Upper lobe of left lung (tissue), 6 donors: Measurements from ENCODE around the gene FASTKD3. TPM values are rescaled to one million over a fixed set of nuclear protein-coding genes. Genes with fewer than 3 reads are reported as not detected.

ENCODE experiments used
- ATAC-seq, 2 donors: fragments of 200-7000 bp; cut with Tn5 transposase; one replicate each; pipeline ENCODE4 v1.9.1; 2022; ENCODE audit warnings: mild to moderate bottlenecking in 2 of 2, moderate library complexity in 2 of 2; ENCODE audit not compliant: low FRiP score in 2 of 2
- DNase-seq, 2 donors: peaks; one replicate each; pipeline ENCODE4 v3.0.0-alpha.2; 2019 to 2020
- H3K27ac ChIP-seq, 4 donors: fragments of 200-600 bp; sonication (generic); one replicate each; pipeline ENCODE4 v1.5.1; 2016 to 2019
- H3K27me3 ChIP-seq, 4 donors: fragments of 200-600 bp; sonication (generic); one replicate each; pipeline ENCODE4 v1.5.1; 2017 to 2019
- H3K36me3 ChIP-seq, 4 donors: fragments of 200-600 bp; sonication (generic); one replicate each; pipeline ENCODE4 v1.5.1; 2016 to 2019
- H3K4me1 ChIP-seq, 4 donors: fragments of 200-600 bp; sonication (generic); one replicate each; pipeline ENCODE4 v1.5.1; 2018 to 2019
- H3K4me3 ChIP-seq, 4 donors: fragments of 200-600 bp; sonication (generic); one replicate each; pipeline ENCODE4 v1.5.1; 2017 to 2019; ENCODE audit warnings: mild to moderate bottlenecking in 2 of 4, moderate library complexity in 1 of 4
- H3K9me3 ChIP-seq, 4 donors: fragments of 200-600 bp; sonication (generic); one replicate each; pipeline ENCODE4 v1.5.1; 2018 to 2019
- EP300 ChIP-seq, 4 donors: sonication (generic); formaldehyde crosslinking; IDR thresholded peaks; one replicate each; pipeline ENCODE4 v1.5.1; 2017; ENCODE audit warnings: antibody characterized with exemption in 4 of 4, control low read depth in 2 of 4
- POLR2A ChIP-seq, 4 donors: fragments of 450-650 bp; IDR thresholded peaks; one replicate each; pipeline ENCODE4 v1.5.1; 2016 to 2017; ENCODE audit warnings: antibody characterized with exemption in 4 of 4, mild to moderate bottlenecking in 2 of 4
- POLR2AphosphoS5 ChIP-seq, 2 donors: sonication (generic); formaldehyde crosslinking; IDR thresholded peaks; one replicate each; pipeline ENCODE4 v1.5.1; 2017; ENCODE audit warnings: antibody characterized with exemption in 2 of 2
- WGBS, 2 donors: methylation state at CpG; one replicate each; pipeline ENCODE4 v1.1.5; 2017 to 2018; 5-methylcytosine and 5-hydroxymethylcytosine counted together
- total RNA-seq, 6 donors: library from RNA; depleted of rRNA in 4 of 6; stranded (reverse); fragments of >200 nt in 4 of 6; gene quantifications; one replicate each; pipeline versions ENCODE4 v1.1.0 to v1.2.1, GENCODE V29; 2016 to 2021
- TF ChIP-seq, protein P1 (sequence below), 6 experiments: fragments of 450-650 bp in 4 of 6; fragments of 200-600 bp in 2 of 6; sonication (generic) in 2 of 6; IDR thresholded peaks; one replicate each; pipeline ENCODE4 v1.5.1; 2016 to 2019; ENCODE audit warnings: antibody characterized with exemption in 6 of 6
- donor health status: DM: no; HTN: no; CAD: no; lungs with moderate emphysema.
- donor health status: DM: no; HTN: yes; CAD: no; lungs with severe emphysema.

Gene FASTKD3
- total RNA-seq, 6 donors from 2014 or later: 1.6 to 21.0 (median 10.6) TPM

DNA sequence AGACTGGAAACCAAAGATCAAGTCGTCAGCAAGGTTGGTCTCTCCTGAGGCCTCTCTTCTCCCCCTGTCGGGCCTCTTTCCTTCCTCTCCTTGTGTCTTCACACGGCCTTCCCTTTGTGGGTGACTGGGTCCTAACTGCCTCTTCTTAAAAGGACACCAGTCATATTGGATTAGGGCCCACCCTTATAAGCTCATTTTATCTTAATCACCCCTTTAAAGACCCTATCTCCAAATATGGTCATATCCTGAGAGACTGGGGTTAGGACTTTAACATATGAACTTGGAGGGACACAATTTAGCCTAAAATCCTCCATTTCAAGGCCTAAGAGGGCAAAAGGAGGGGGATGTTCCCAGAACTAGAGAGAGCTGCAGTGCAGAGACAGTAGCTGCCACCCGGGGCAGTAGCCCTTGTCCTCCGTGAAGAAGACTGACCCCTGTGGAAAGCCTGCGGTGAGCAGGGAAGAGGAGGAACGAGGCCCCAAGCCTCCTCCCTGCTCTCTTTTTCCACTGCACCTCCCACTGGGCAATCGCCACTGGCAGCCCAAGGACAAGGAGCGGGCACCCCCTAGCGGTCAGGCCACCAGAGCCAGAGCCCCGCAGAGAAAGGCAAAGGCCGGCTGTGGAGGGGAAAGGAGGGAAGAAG lies 52.8 kb downstream of the FASTKD3 start:
- 10 to 17% methylated on average over 8 to 12 of the region's 12 CpGs for WGBS, 2 donors
- no peaks in the 10 kb centered on the region for H3K36me3 ChIP-seq
- H3K9me3 ChIP-seq: no peaks in the 10 kb centered on the region
- peaks cover 0 to 7% (median 3%) of the 10 kb centered on the region in 4 donors for H3K4me1 ChIP-seq
- no peak overlapping the region for H3K4me3 ChIP-seq
- no peaks in the 10 kb centered on the region for H3K27me3 ChIP-seq
- ATAC-seq (peak; percentile 91 to 94), DNase-seq (peak; percentile 87)
- no peak overlapping the region for H3K27ac ChIP-seq
- TF ChIP-seq EP300 (IDR thresholded peaks at IDR 0.05): no peak
- TF ChIP-seq, protein P1, sequence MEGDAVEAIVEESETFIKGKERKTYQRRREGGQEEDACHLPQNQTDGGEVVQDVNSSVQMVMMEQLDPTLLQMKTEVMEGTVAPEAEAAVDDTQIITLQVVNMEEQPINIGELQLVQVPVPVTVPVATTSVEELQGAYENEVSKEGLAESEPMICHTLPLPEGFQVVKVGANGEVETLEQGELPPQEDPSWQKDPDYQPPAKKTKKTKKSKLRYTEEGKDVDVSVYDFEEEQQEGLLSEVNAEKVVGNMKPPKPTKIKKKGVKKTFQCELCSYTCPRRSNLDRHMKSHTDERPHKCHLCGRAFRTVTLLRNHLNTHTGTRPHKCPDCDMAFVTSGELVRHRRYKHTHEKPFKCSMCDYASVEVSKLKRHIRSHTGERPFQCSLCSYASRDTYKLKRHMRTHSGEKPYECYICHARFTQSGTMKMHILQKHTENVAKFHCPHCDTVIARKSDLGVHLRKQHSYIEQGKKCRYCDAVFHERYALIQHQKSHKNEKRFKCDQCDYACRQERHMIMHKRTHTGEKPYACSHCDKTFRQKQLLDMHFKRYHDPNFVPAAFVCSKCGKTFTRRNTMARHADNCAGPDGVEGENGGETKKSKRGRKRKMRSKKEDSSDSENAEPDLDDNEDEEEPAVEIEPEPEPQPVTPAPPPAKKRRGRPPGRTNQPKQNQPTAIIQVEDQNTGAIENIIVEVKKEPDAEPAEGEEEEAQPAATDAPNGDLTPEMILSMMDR (IDR thresholded peaks at IDR 0.05): peak; percentile 70 to 86 (median 80)

DNA sequence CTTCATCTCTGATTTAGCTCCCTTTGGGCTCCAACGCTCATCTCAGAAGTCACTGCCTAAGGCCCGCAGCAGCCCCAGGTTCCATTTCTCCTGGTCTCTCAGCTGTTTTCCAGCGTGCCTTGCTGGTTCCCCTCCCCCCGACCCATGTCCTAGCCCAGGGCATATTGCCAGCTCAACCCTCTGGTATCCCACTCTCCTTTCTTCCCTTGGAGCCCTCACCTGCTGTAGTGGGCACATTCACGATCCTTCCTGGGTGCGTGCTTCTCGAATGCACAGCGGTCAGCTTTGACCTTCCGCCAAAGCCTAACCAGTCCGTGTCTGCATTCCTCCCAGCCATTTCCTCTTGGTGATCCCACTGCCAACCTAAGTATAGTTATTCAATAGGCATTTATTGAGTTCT lies 54.0 kb downstream of the FASTKD3 start:
- no peak for TF ChIP-seq EP300 (IDR thresholded peaks at IDR 0.05)
- TF ChIP-seq, protein P1 (IDR thresholded peaks at IDR 0.05): no peak
- TF ChIP-seq POLR2A (IDR thresholded peaks at IDR 0.05): no peak
- TF ChIP-seq POLR2AphosphoS5 (IDR thresholded peaks at IDR 0.05): no peak
- Histone ChIP-seq H3K27me3 (no peaks in the 10 kb centered on the region), H3K27ac (no peak overlapping the region), H3K4me1 (peaks cover 0 to 7% (median 3%) of the 10 kb centered on the region in 4 donors), H3K4me3 (no peak overlapping the region), H3K9me3 (no peaks in the 10 kb centered on the region), H3K36me3 (no peaks in the 10 kb centered on the region)
- ATAC-seq (no peak), DNase-seq (no peak)
- 91 to 96% methylated on average over 10 of the region's 10 CpGs for WGBS, 2 donors

DNA sequence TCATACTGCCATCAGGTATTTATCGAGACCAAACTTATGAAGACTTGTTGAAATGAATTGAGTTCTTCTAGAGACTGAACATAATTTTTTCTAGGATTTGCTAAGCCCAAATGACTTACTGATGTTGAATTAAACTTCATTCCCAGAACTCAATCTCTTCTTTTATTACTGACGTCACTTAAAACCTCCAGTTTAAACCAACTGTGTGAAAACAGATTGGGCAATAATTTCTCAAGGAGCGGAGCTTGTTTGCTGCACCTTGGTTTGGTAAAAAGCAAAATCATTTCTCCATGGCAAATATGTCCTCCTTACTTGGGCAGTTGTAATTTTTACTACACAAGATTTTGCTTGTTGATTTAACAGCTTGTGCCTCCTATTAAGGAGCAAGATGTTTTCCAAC lies 55.3 kb downstream of the FASTKD3 start:
- no peak for TF ChIP-seq EP300 (IDR thresholded peaks at IDR 0.05)
- TF ChIP-seq POLR2AphosphoS5 (IDR thresholded peaks at IDR 0.05): no peak
- TF ChIP-seq, protein P1 (IDR thresholded peaks at IDR 0.05): no peak
- TF ChIP-seq POLR2A (IDR thresholded peaks at IDR 0.05): no peak
- ATAC-seq (no peak), DNase-seq (no peak)
- Histone ChIP-seq H3K27ac (no peak overlapping the region), H3K27me3 (no peaks in the 10 kb centered on the region), H3K4me1 (peaks cover 0 to 7% (median 3%) of the 10 kb centered on the region in 4 donors), H3K4me3 (no peak overlapping the region), H3K9me3 (no peaks in the 10 kb centered on the region), H3K36me3 (no peaks in the 10 kb centered on the region)
- 46 to 58% methylated on average over 3 of the region's 3 CpGs for WGBS, 2 donors

DNA sequence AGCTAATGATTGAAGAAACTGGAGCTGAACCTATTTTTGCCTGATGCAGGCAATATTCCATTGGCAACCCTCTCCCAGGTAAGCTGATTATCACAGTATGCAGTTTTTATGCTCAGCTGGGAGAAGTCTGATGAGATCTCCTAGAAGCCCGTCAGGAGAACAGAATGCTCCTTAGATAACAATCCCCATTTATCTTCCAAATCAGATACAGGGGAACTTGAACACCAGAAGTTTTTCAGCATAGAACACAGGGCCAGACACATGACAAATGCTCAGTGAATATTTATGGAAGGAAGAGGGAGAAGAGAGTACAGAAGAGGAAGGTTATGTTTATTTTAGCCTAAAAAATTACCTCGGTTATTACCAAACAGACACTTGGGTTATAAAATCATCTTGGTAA lies 55.8 kb downstream of the FASTKD3 start:
- Histone ChIP-seq H3K27ac (no peak overlapping the region), H3K9me3 (no peaks in the 10 kb centered on the region), H3K36me3 (no peaks in the 10 kb centered on the region), H3K4me3 (no peak overlapping the region), H3K27me3 (no peaks in the 10 kb centered on the region), H3K4me1 (peaks cover 0 to 7% (median 3%) of the 10 kb centered on the region in 4 donors)
- WGBS, 2 donors: 43 to 54% methylated on average over 2 of the region's 2 CpGs
- no peak for ATAC-seq
- no peak for DNase-seq
- TF ChIP-seq POLR2A (IDR thresholded peaks at IDR 0.05): no peak
- TF ChIP-seq POLR2AphosphoS5 (IDR thresholded peaks at IDR 0.05): no peak
- no peak for TF ChIP-seq EP300 (IDR thresholded peaks at IDR 0.05)
- TF ChIP-seq, protein P1 (IDR thresholded peaks at IDR 0.05): no peak

DNA sequence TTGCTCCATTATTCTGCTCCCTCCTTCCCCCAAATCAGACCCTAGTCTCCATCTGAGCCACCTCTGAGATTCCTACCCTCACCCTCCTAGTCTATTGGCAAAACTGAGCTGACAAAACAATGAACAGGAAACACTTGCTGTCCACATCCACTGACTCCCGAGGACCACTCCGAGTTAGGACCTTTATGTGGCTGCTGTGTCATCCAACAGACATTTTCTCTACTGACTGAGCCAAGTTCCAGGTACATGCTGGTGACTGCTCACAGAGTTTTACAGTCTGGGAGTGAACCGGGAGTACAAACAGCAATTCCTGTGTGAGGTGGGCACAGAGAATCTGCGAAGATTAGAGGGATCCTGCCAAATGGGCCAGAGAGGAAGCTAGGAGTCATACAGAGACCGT lies 57.1 kb downstream of the FASTKD3 start:
- no peak overlapping the region for H3K27ac ChIP-seq
- no peaks in the 10 kb centered on the region for H3K9me3 ChIP-seq
- H3K27me3 ChIP-seq: no peaks in the 10 kb centered on the region
- no peak overlapping the region for H3K4me3 ChIP-seq
- TF ChIP-seq EP300 (IDR thresholded peaks at IDR 0.05): no peak
- TF ChIP-seq, protein P1 (IDR thresholded peaks at IDR 0.05): no peak
- TF ChIP-seq POLR2A (IDR thresholded peaks at IDR 0.05): no peak
- no peak for TF ChIP-seq POLR2AphosphoS5 (IDR thresholded peaks at IDR 0.05)
- no peaks in the 10 kb centered on the region for H3K36me3 ChIP-seq
- ATAC-seq: no peak
- DNase-seq: no peak
- peaks cover 0 to 7% (median 3%) of the 10 kb centered on the region in 4 donors for H3K4me1 ChIP-seq
- WGBS, 2 donors: 43 to 60% methylated on average over 5 of the region's 5 CpGs
